Mesodermal cell (in vitro differentiated cells): ENCODE measurements around the gene GTF3A.

ENCODE experiments used
- H3K27ac ChIP-seq: 2 replicates; pipeline ENCODE4 v1.7.0; 2013; ENCODE audit warnings: mild to moderate bottlenecking, low read depth, low read length, moderate library complexity; ENCODE audit not compliant: severe bottlenecking
- H3K36me3 ChIP-seq: 2 replicates; pipeline ENCODE4 v1.7.1; 2013; ENCODE audit warnings: mild to moderate bottlenecking, low read length, moderate library complexity; ENCODE audit not compliant: control insufficient read depth, insufficient read depth
- H3K4me1 ChIP-seq: one replicate; pipeline ENCODE4 v1.7.1; 2013; ENCODE audit warnings: mild to moderate bottlenecking, low read length; ENCODE audit not compliant: insufficient read depth, control insufficient read depth, poor library complexity, severe bottlenecking
- H3K4me3 ChIP-seq: 2 replicates; pipeline ENCODE4 v1.7.0; 2013; ENCODE audit warnings: low read length, control low read depth, mild to moderate bottlenecking; ENCODE audit not compliant: insufficient read depth, poor library complexity, severe bottlenecking; ENCODE audit errors: extremely low read depth
- H3K9me3 ChIP-seq: 2 replicates; pipeline ENCODE4 v1.7.1; 2013; ENCODE audit warnings: mild to moderate bottlenecking, low read length, moderate library complexity; ENCODE audit not compliant: control insufficient read depth
- WGBS, 2 experiments: methylation state at CpG; one replicate each; pipeline ENCODE4 v1.1.5; 2013; ENCODE audit warnings: missing lambda C conversion rate in 2 of 2; ENCODE audit not compliant: insufficient coverage in 2 of 2; 5-methylcytosine and 5-hydroxymethylcytosine counted together

The GTF3A gene

DNA sequence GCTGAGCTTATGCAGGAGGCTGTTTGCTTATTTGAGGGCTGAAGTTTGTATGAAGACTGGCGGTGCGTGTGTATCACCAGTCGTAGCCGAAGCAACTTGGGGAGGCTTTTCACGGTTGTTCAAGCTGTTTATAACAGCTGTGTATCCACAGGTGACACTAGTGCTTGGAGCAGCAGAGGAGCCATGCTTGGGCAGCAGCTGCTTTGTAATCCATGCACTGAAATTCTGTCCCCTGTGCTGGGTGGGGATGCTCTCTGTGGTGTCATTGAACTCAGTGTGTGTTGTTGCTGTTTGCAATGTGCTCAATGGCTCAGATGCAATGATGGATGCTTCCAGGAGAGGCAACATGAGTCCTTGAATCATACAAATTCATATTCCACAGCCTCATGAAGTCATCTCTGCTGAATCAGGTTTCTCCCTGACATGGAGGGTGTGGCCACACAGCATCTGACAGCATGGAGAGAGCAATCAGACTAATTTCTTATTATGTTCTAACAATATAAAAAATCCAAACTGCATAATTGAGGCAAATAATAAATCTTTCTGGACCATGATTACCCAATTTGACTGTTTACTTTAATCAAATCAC lies 18.8 kb upstream of the GTF3A start:
- Histone ChIP-seq H3K4me1 (peaks cover 9% of the 10 kb centered on the region), H3K4me3 (no peak overlapping the region), H3K36me3 (no peaks in the 10 kb centered on the region), H3K27ac (no peak overlapping the region), H3K9me3 (no peaks in the 10 kb centered on the region)
- 90 to 94% methylated on average over 5 of the region's 5 CpGs for WGBS, 2 experiments

DNA sequence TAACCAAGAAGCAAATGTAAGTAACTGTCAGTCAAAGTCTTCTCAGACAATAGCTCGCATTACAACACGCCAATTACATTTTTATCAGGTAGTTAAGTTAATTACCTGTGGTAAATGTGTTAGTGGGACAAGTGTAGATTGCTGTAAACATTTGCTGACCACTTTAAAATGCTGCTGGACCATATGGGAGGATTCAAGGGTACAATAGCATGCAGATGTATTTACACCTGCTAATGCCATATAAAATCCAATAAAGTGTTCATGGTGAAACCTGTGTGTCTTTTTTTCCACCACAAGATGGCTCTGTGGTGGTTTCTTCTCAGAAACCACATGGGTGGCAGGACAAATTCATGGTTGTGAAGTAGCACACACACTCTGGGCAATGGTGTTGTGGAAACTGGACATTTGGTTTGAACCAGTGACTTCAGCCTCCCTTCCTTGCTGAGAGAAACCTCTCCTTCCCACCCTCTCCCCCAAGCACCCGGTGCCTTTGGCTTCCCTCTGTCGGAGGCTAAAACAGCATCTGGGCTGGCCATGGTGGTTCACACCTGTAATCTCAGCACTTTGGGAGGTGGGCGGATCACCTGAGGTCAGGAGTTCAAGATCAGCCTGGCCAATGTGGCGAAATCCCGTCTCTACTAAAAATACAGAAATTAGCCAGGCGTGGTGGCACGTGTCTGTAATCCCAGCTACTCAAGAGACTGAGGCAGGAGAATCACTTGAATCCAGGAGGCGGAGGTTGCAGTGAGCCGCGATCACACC lies 18.1 kb upstream of the GTF3A start:
- Histone ChIP-seq H3K4me1 (peaks cover 9% of the 10 kb centered on the region), H3K4me3 (no peak overlapping the region), H3K27ac (no peak overlapping the region), H3K9me3 (no peaks in the 10 kb centered on the region), H3K36me3 (no peaks in the 10 kb centered on the region)
- WGBS, 2 experiments = 88 to 90% methylated on average over 7 to 9 of the region's 12 CpGs

DNA sequence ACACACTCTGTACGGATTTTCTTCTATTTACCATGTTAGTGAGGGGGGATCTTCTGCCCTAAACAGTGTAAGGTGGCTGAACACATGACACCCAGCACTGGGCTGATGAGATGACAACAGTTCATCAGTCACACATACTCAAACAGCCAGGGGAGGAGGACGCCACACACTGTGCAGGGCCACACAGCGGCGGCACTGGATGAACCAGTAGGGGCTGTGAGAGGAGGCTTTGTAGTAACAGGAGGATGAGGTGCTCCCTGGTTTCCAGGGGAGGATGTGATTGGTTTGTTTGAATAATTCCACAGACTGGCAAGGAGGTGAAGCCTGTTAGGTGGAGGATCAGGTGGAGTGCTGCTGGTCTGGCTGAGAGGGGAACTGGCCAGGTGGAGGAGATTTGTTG lies 16.3 kb upstream of the GTF3A start:
- peaks cover 9% of the 10 kb centered on the region for H3K4me1 ChIP-seq
- no peak overlapping the region for H3K27ac ChIP-seq
- no peaks in the 10 kb centered on the region for H3K9me3 ChIP-seq
- H3K36me3 ChIP-seq = no peaks in the 10 kb centered on the region
- H3K4me3 ChIP-seq = no peak overlapping the region
- WGBS, 2 experiments = 75% methylated on average over 3 of the region's 4 CpGs; no CpG with 5 or more reads in 1 of the 2 experiments

DNA sequence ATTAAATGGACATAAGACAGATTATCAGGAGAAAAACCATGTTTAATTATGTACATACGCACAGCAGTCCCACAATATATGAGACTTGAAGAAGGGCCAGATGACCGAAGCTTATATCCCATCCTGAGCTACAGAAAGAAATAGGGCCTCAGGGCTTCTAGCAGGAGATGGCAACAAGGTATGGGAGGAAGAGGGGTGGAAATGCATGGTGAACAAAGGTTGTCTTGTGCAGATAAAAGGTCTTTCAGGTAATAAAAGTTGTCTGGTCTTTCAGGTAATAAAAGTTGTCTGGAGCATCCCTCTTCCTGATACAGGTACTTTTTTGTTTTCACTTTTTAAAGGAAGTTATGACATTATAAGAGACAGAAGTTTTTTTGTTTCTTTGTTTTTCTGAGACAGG lies 15.4 kb upstream of the GTF3A start:
- 100% methylated on average over 1 of the region's 2 CpGs; no CpG with 5 or more reads in 1 of the 2 experiments for WGBS, 2 experiments
- no peaks in the 10 kb centered on the region for H3K36me3 ChIP-seq
- no peaks in the 10 kb centered on the region for H3K9me3 ChIP-seq
- H3K27ac ChIP-seq = no peak overlapping the region
- H3K4me1 ChIP-seq = peaks cover 2% of the 10 kb centered on the region
- no peak overlapping the region for H3K4me3 ChIP-seq

DNA sequence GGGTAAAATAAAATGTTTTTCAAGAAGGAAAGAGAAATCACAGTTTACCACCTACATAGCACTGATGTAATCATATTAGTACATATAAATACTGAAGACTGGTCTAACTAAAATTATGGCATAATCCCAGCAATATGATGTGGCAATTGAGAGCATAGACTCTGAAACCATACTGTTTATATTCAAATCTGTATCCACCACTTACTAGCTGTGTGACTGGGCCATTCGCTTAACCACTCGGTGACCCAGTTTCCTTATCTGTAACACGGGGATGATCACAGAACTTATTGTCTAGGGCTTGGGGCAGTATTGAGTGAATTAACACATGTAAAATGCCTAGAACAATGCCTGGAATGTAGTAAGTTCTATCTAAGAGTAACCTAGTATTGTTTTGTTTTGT lies 13.1 kb upstream of the GTF3A start:
- no peaks in the 10 kb centered on the region for H3K36me3 ChIP-seq
- H3K4me3 ChIP-seq = no peak overlapping the region
- H3K9me3 ChIP-seq = no peaks in the 10 kb centered on the region
- WGBS, 2 experiments = 74% methylated on average over 3 of the region's 3 CpGs
- no peaks in the 10 kb centered on the region for H3K4me1 ChIP-seq
- no peak overlapping the region for H3K27ac ChIP-seq

DNA sequence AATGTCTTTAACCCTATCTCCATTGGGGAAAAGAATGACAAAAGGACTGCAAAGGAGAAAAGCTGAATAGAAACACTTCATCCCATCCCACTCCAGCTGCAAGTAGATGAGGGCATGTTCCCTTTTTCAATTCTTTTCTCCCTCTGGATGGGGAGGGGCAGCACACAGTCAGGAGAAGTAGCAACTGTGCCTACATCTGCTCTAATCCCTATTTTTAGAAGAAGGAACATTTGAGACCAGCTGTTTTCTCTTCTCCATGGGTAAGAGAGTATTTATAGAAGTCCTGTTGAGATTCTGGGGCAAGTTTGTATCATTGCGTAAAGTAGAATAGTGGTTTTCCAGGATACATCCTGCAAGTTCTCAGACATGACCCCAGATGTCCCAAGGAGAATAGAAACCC lies 9.3 kb upstream of the GTF3A start:
- no peaks in the 10 kb centered on the region for H3K36me3 ChIP-seq
- no peak overlapping the region for H3K4me3 ChIP-seq
- no peaks in the 10 kb centered on the region for H3K4me1 ChIP-seq
- no peaks in the 10 kb centered on the region for H3K9me3 ChIP-seq
- no CpG with 5 or more reads among the region's 1 CpG for WGBS, 2 experiments
- H3K27ac ChIP-seq = no peak overlapping the region

DNA sequence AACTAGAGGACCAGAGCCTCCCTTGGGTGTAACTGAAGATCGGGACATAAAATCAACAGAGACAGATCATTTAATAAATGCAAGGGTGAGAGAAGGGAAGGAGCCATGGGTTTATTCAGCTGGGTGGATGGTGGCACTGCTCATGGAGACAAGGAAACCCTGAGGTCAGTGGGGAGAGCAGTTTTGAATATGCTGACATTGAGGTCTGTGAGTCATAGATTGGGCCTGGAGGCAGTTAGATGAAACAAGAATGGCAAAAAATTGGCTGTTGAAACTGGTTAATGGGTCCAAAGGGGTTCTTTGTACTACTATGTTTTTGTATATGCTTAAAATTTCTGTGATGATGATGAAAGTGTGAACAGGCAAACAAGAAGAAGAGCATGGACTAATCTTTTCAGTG lies 5.1 kb upstream of the GTF3A start:
- WGBS, 2 experiments = 100% methylated on average over 1 of the region's 1 CpG
- Histone ChIP-seq H3K4me3 (no peak overlapping the region), H3K36me3 (no peaks in the 10 kb centered on the region), H3K4me1 (peaks cover 3% of the 10 kb centered on the region), H3K27ac (no peak overlapping the region), H3K9me3 (no peaks in the 10 kb centered on the region)

DNA sequence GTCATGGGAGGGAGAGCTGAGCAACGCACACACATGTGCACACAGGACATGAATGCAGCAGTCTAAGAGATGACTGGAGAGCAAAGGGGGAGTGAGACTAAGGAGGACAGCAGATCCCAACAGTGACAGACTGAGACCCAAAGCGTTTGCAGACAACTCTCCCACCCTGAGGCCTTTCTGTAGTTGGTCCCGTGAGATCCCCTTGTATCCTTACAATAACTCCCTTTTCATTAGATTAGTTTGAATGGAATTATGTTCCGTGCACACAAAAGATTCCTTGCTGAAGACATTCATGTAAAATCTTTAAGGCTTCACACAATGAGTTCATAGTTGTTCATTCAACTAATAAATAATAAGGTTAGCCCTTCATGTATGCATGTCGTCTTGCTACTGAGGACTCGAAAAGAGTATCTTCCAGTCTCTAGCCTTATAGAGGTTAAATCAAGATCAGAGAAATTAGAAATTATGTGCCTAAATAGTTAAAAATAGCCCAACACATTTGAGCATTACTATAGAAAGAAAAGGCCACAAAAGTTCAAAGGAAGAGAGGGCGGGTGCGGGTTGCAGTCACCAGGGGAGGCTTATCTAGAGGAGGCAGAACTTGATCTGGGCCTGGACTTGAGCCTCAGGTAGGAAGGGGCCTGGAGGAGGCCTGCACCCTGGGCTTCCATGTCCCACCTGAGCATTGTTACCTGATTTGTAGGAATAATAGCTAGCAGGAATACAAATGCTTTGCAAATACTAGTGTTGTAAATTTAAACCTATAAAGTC lies 3.1 kb upstream of the GTF3A start:
- no peak overlapping the region for H3K4me3 ChIP-seq
- no peaks in the 10 kb centered on the region for H3K9me3 ChIP-seq
- no peaks in the 10 kb centered on the region for H3K36me3 ChIP-seq
- WGBS, 2 experiments = 78 to 88% methylated on average over 3 of the region's 8 CpGs
- peaks cover 7% of the 10 kb centered on the region for H3K4me1 ChIP-seq
- H3K27ac ChIP-seq = no peak overlapping the region

DNA sequence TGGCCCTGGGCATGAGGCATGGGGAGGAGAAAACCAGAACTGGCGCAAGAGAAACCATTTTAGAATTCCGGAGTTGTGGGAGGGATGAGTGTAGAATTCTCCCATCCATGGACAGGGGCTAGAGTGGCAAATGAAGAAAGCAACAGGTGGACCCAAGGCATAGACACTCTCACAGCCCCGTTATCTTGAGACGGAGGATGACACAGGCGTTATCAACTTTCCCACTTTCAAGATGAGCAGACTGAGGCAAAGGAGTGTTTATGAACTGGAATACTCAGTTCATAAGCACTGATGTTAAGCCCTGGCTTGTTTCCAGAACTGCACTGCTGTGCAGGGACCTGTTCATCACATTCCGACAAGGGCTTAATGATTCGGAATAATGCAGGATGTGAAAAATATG lies 1.1 kb upstream of the GTF3A start:
- Histone ChIP-seq H3K4me1 (peaks cover 21% of the 10 kb centered on the region), H3K9me3 (no peaks in the 10 kb centered on the region), H3K4me3 (no peak overlapping the region), H3K36me3 (peaks cover 12% of the 10 kb centered on the region), H3K27ac (no peak overlapping the region)
- WGBS, 2 experiments = 88 to 92% methylated on average over 5 to 6 of the region's 7 CpGs

DNA sequence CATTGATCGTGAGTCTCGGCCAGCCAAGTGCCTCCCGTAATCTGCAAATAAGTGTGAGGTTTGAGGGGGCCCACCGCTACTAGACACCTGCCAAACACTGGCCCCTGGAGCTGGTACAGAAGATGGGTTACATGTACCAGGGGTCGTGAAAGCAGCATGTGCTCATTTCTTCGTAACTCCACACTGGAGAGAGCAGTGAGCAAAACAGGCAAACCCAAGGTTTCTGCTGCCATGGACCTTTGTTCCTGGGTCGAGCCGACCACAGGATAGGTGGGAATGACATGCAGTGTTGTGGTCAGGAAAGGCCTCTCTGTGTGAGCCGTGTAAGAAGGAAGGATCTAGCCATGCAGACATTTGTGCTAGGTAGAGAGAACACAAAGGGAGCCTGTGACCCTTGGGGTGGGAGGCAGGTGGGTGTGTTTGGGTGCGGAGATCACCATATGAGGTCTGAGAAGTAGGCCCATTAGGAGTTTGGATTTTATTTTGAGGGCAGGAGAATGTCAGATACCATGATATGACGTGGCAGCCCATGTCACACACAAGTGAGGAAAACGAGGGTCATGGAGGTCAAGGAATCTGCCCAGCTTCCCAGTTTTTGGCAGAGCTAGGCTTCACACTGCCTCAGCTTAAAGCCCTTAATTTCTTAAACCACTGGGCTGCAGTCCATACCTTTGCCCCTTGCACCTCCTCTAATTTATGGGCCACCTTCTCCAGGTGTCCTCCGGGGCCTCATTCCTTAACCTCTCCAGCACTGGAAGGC lies 919 bp downstream of the GTF3A start:
- peak overlapping the region; percentile 68 for H3K4me3 ChIP-seq
- no peaks in the 10 kb centered on the region for H3K9me3 ChIP-seq
- peaks cover 30% of the 10 kb centered on the region for H3K36me3 ChIP-seq

More for the DNA sequence above, 919 bp downstream of the GTF3A start:
- WGBS, 2 experiments = 50 to 58% methylated on average over 9 to 13 of the region's 13 CpGs
- H3K27ac ChIP-seq = peak overlapping the region; percentile 69
- H3K4me1 ChIP-seq = peaks cover 21% of the 10 kb centered on the region
